Peyer's patch (tissue), 4 donors: ENCODE results near the gene IGF1R. TPM values are rescaled to one million over a fixed set of nuclear protein-coding genes. Genes with fewer than 3 reads are reported as not detected.
A peak's percentile ranks its signal among the peaks of the same experiment; 100 is the strongest.

Experiments
- DNase-seq, 3 donors: peaks; one replicate each; pipeline ENCODE4 v3.0.0-alpha.2; 2017 to 2019
- H3K27ac ChIP-seq, 4 donors: fragments of 200-600 bp; sonication (generic); one replicate each; pipeline ENCODE4 v1.5.1; 2016 to 2019
- H3K27me3 ChIP-seq, 2 donors: fragments of 200-600 bp; sonication (generic); one replicate each; pipeline ENCODE4 v1.5.1; 2019
- H3K36me3 ChIP-seq, 3 donors: fragments of 200-600 bp; sonication (generic); one replicate each; pipeline ENCODE4 v1.5.1; 2016 to 2019
- H3K4me1 ChIP-seq, 4 donors: fragments of 200-600 bp; sonication (generic); one replicate each; pipeline ENCODE4 v1.5.1; 2016 to 2019
- H3K4me3 ChIP-seq, 4 donors: fragments of 200-600 bp; sonication (generic); 1 replicate in 3 of 4; 2 replicates in 1 of 4; pipeline ENCODE4 v1.5.1; 2016 to 2019; ENCODE audit warnings: mild to moderate bottlenecking in 1 of 4
- H3K9me3 ChIP-seq, 4 donors: fragments of 200-600 bp; sonication (generic); one replicate each; pipeline ENCODE4 v1.5.1; 2016 to 2019; ENCODE audit warnings: mild to moderate bottlenecking in 1 of 4
- CTCF ChIP-seq, 6 experiments: fragments of 450-650 bp in 4 of 6; fragments of 200-600 bp in 2 of 6; sonication (generic) in 1 of 6; IDR thresholded peaks; one replicate each; pipeline ENCODE4 v1.5.1; 2017 to 2019; ENCODE audit warnings: antibody characterized with exemption in 6 of 6, mild to moderate bottlenecking in 3 of 6, moderate library complexity in 1 of 6
- POLR2A ChIP-seq, 2 donors: fragments of 450-650 bp; IDR thresholded peaks; one replicate each; pipeline ENCODE4 v1.5.1; 2017; ENCODE audit warnings: antibody characterized with exemption in 2 of 2, mild to moderate bottlenecking in 2 of 2, moderate library complexity in 2 of 2
- total RNA-seq, 4 donors: library from RNA; depleted of rRNA; stranded (reverse); fragments of >200 nt; gene quantifications; one replicate each; pipeline ENCODE4 v1.1.0, GENCODE V29; 2016

Gene IGF1R
- total RNA-seq, 4 donors from 2014 or later = 29.6 to 176 (median 88.1) TPM

GRCh38 chr15:98943051-98943508, 294.7 kb downstream of the IGF1R start:
- Histone ChIP-seq H3K36me3 (peaks cover 0 to 40% (median 0%) of the 10 kb centered on the region in 3 donors), H3K27me3 (no peaks in the 10 kb centered on the region), H3K27ac (peak overlapping the region in 3 of 4 donors; percentile 0 to 32 (median 19)), H3K4me3 (no peak overlapping the region), H3K9me3 (no peaks in the 10 kb centered on the region), H3K4me1 (no peaks in the 10 kb centered on the region)
- no peak for TF ChIP-seq CTCF (IDR thresholded peaks at IDR 0.05)
- no peak for TF ChIP-seq POLR2A (IDR thresholded peaks at IDR 0.05)
- peak in 1 of 3 donors; percentile 31 for DNase-seq

GRCh38 chr15:98943601-98944151, 295.3 kb downstream of the IGF1R start:
- Histone ChIP-seq H3K27ac (peak overlapping the region in 3 of 4 donors; percentile 0 to 32 (median 19)), H3K9me3 (no peaks in the 10 kb centered on the region), H3K27me3 (no peaks in the 10 kb centered on the region), H3K4me3 (no peak overlapping the region), H3K36me3 (peaks cover 0 to 41% (median 0%) of the 10 kb centered on the region in 3 donors), H3K4me1 (no peaks in the 10 kb centered on the region)
- TF ChIP-seq CTCF (IDR thresholded peaks at IDR 0.05) (no peak), POLR2A (IDR thresholded peaks at IDR 0.05) (no peak)
- peak in 1 of 3 donors; percentile 40 for DNase-seq

- TF ChIP-seq CTCF (IDR thresholded peaks at IDR 0.05) = no peak
- TF ChIP-seq POLR2A (IDR thresholded peaks at IDR 0.05) = no peak
- peak overlapping the region in 1 of 4 donors; percentile 23 for H3K27ac ChIP-seq
- H3K27me3 ChIP-seq = no peaks in the 10 kb centered on the region
- no peak overlapping the region for H3K4me3 ChIP-seq
- no peaks in the 10 kb centered on the region for H3K9me3 ChIP-seq
- peaks cover 0 to 41% (median 0%) of the 10 kb centered on the region in 3 donors for H3K36me3 ChIP-seq
- no peaks in the 10 kb centered on the region for H3K4me1 ChIP-seq
- DNase-seq = peak in 1 of 3 donors; percentile 34
Measured at GRCh38 chr15:98946301-98947255, 298.2 kb downstream of the IGF1R start.

GRCh38 chr15:98948456-98948855, 300.1 kb downstream of the IGF1R start:
- TF ChIP-seq POLR2A (IDR thresholded peaks at IDR 0.05) (no peak), CTCF (IDR thresholded peaks at IDR 0.05) (no peak)
- H3K36me3 ChIP-seq = peaks cover 0 to 38% (median 0%) of the 10 kb centered on the region in 3 donors
- no peaks in the 10 kb centered on the region for H3K4me1 ChIP-seq
- no peak overlapping the region for H3K27ac ChIP-seq
- no peaks in the 10 kb centered on the region for H3K9me3 ChIP-seq
- H3K4me3 ChIP-seq = no peak overlapping the region
- no peak for DNase-seq
- no peaks in the 10 kb centered on the region for H3K27me3 ChIP-seq

- no peak for DNase-seq
- TF ChIP-seq POLR2A (IDR thresholded peaks at IDR 0.05) = no peak
- no peak for TF ChIP-seq CTCF (IDR thresholded peaks at IDR 0.05)
- H3K4me3 ChIP-seq = no peak overlapping the region
- H3K9me3 ChIP-seq = no peaks in the 10 kb centered on the region
- no peak overlapping the region for H3K27ac ChIP-seq
- H3K27me3 ChIP-seq = no peaks in the 10 kb centered on the region
- H3K4me1 ChIP-seq = peaks cover 0 to 3% (median 0%) of the 10 kb centered on the region in 4 donors
- peaks cover 0 to 40% (median 0%) of the 10 kb centered on the region in 3 donors for H3K36me3 ChIP-seq
Measured at GRCh38 chr15:98948941-98949340, 300.6 kb downstream of the IGF1R start.
